Vagina (tissue), 2 donors: ENCODE data around the gene RSU1. TPM values are rescaled to one million over a fixed set of nuclear protein-coding genes. Genes with fewer than 3 reads are reported as not detected.

Experiments used
- DNase-seq, 2 donors: peaks; one replicate each; pipeline ENCODE4 v3.0.0-alpha.2; 2017; ENCODE audit errors: extremely low spot score in 2 of 2
- H3K27ac ChIP-seq: fragments of 200-600 bp; sonication (generic); one replicate; pipeline ENCODE4 v1.5.1; 2019
- H3K27me3 ChIP-seq: fragments of 200-600 bp; sonication (generic); one replicate; pipeline ENCODE4 v1.5.1; 2019
- H3K36me3 ChIP-seq, 2 donors: fragments of 200-600 bp; sonication (generic); one replicate each; pipeline ENCODE4 v1.5.1; 2017 to 2019
- H3K4me1 ChIP-seq: fragments of 200-600 bp; sonication (generic); one replicate; pipeline ENCODE4 v1.5.1; 2019
- H3K4me3 ChIP-seq, 2 donors: fragments of 200-600 bp; sonication (generic); 1 replicate in 1 of 2; 2 replicates in 1 of 2; pipeline ENCODE4 v1.5.1; 2016 to 2019
- H3K9me3 ChIP-seq: fragments of 200-600 bp; sonication (generic); one replicate; pipeline ENCODE4 v1.5.1; 2019
- CTCF ChIP-seq, 3 experiments: fragments of 450-650 bp in 2 of 3; fragments of 200-600 bp in 1 of 3; sonication (generic) in 1 of 3; IDR thresholded peaks; one replicate each; pipeline ENCODE4 v1.5.1; 2017 to 2019; ENCODE audit warnings: antibody characterized with exemption in 3 of 3, mild to moderate bottlenecking in 2 of 3, moderate library complexity in 2 of 3
- POLR2A ChIP-seq, 2 donors: fragments of 450-650 bp; IDR thresholded peaks; one replicate each; pipeline ENCODE4 v1.6.1; 2017; ENCODE audit warnings: antibody characterized with exemption in 2 of 2, mild to moderate bottlenecking in 2 of 2, moderate library complexity in 2 of 2
- POLR2AphosphoS5 ChIP-seq, 2 donors: sonication (generic); formaldehyde crosslinking; IDR thresholded peaks; one replicate each; pipeline ENCODE4 v1.9.0; 2017; ENCODE audit warnings: antibody characterized with exemption in 2 of 2, mild to moderate bottlenecking in 2 of 2, low read depth in 1 of 2; ENCODE audit not compliant: insufficient read depth in 1 of 2
- intact Hi-C: fragments of 100-400 bp; cut with DNase I; formaldehyde crosslinking; loops from one replicate; pipeline ENCODE4 v1.15.1; 2023
- total RNA-seq: library from RNA; depleted of rRNA; stranded (reverse); fragments of >200 nt; gene quantifications from one replicate; pipeline ENCODE4 v1.2.3, GENCODE V29; 2016

The RSU1 gene
- total RNA-seq, 1 donor from 2014 or later, result 50.3 TPM

GRCh38 chr10:16820018-16820417 is 2.8 kb upstream of the RSU1 start:
- H3K9me3 ChIP-seq, result no peaks in the 10 kb centered on the region
- peaks cover 23% of the 10 kb centered on the region for H3K4me1 ChIP-seq
- H3K27ac ChIP-seq, result no peak overlapping the region
- H3K36me3 ChIP-seq, result no peaks in the 10 kb centered on the region
- no peaks in the 10 kb centered on the region for H3K27me3 ChIP-seq
- no peak overlapping the region for H3K4me3 ChIP-seq
- DNase-seq, result peak in 1 of 2 donors; percentile 47
- TF ChIP-seq POLR2AphosphoS5 (IDR thresholded peaks at IDR 0.05; ENCODE audit: insufficient read depth in 1 of 2, low read depth in 1 of 2) (no peak), CTCF (IDR thresholded peaks at IDR 0.05) (no peak), POLR2A (IDR thresholded peaks at IDR 0.05) (no peak)
- intact Hi-C loops, result no loop called here

- TF ChIP-seq POLR2AphosphoS5 (IDR thresholded peaks at IDR 0.05; ENCODE audit: insufficient read depth in 1 of 2, low read depth in 1 of 2), result no peak
- intact Hi-C loops, result no loop called here
Observed at GRCh38 chr10:16819436-16819835, 2.2 kb upstream of the RSU1 start.

GRCh38 chr10:16819026-16819425 is 1.8 kb upstream of the RSU1 start:
- intact Hi-C loops, result no loop called here
- H3K4me1 ChIP-seq, result peaks cover 23% of the 10 kb centered on the region

More at GRCh38 chr10:16819436-16819835, 2.2 kb upstream of the RSU1 start:
- no peaks in the 10 kb centered on the region for H3K9me3 ChIP-seq
- no peaks in the 10 kb centered on the region for H3K36me3 ChIP-seq
- no peaks in the 10 kb centered on the region for H3K27me3 ChIP-seq
- no peak for DNase-seq
- no peak overlapping the region for H3K27ac ChIP-seq
- H3K4me3 ChIP-seq, result no peak overlapping the region
- peaks cover 23% of the 10 kb centered on the region for H3K4me1 ChIP-seq

GRCh38 chr10:16816830-16817124 is 447 bp downstream of the RSU1 start:
- Histone ChIP-seq H3K9me3 (no peaks in the 10 kb centered on the region), H3K4me1 (peaks cover 23% of the 10 kb centered on the region), H3K36me3 (no peaks in the 10 kb centered on the region), H3K27me3 (no peaks in the 10 kb centered on the region), H3K4me3 (peak overlapping the region; percentile 79 to 86), H3K27ac (peak overlapping the region; percentile 82)
- DNase-seq, result peak in 1 of 2 donors; percentile 94
- TF ChIP-seq CTCF (IDR thresholded peaks at IDR 0.05) (no peak), POLR2A (IDR thresholded peaks at IDR 0.05) (no peak), POLR2AphosphoS5 (IDR thresholded peaks at IDR 0.05; ENCODE audit: insufficient read depth in 1 of 2, low read depth in 1 of 2) (no peak)
- intact Hi-C loops, result no loop called here

More at GRCh38 chr10:16819026-16819425, 1.8 kb upstream of the RSU1 start:
- no peaks in the 10 kb centered on the region for H3K36me3 ChIP-seq
- H3K27ac ChIP-seq, result no peak overlapping the region
- no peak overlapping the region for H3K4me3 ChIP-seq
- no peaks in the 10 kb centered on the region for H3K27me3 ChIP-seq
- no peak for DNase-seq
- H3K9me3 ChIP-seq, result no peaks in the 10 kb centered on the region
- TF ChIP-seq POLR2AphosphoS5 (IDR thresholded peaks at IDR 0.05; ENCODE audit: insufficient read depth in 1 of 2, low read depth in 1 of 2) (no peak), POLR2A (IDR thresholded peaks at IDR 0.05) (no peak), CTCF (IDR thresholded peaks at IDR 0.05) (no peak)

GRCh38 chr10:16816171-16816570 is 1.1 kb downstream of the RSU1 start:
- H3K4me1 ChIP-seq, result peaks cover 23% of the 10 kb centered on the region
- DNase-seq, result no peak
- H3K27me3 ChIP-seq, result no peaks in the 10 kb centered on the region
- H3K36me3 ChIP-seq, result no peaks in the 10 kb centered on the region
- H3K9me3 ChIP-seq, result no peaks in the 10 kb centered on the region
- TF ChIP-seq POLR2AphosphoS5 (IDR thresholded peaks at IDR 0.05; ENCODE audit: insufficient read depth in 1 of 2, low read depth in 1 of 2) (no peak), CTCF (IDR thresholded peaks at IDR 0.05) (no peak), POLR2A (IDR thresholded peaks at IDR 0.05) (no peak)
- intact Hi-C loops, result no loop called here
- H3K4me3 ChIP-seq, result peak overlapping the region; percentile 79 to 86
- no peak overlapping the region for H3K27ac ChIP-seq
